ENCODE data around the gene SGSH. TPM values are rescaled to one million over a fixed set of nuclear protein-coding genes. Genes with fewer than 3 reads are reported as not detected.
"Not testable (repeated sequence)": the region's sequence is repeated elsewhere in the genome, so short reads cannot be mapped to it uniquely, and the experiment has no call there.

SGSH gene
- total and polyA plus RNA-seq, 7 donors: 3.6 to 37.0 (median 12.1) TPM

DNA sequence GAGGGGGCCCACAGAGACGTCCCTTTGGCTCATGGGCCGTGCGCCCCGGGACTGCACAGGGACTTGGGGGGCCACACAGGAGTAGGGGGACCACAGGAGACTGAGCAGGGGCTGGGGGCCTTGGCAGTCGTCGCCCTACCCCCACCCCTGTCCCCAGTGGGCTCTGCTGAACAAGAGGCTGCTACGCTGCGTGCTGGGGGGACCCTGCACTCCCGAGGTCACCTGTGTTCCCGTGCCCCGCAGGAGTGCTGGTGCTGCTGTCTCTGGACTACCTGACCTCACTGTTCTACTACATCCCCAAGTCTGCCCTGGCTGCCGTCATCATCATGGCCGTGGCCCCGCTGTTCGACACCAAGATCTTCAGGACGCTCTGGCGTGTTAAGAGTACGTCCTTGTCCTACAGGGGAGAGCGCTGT is 26.1 kb upstream of the SGSH start:
- peaks cover 17 to 84% (median 26%) of the 10 kb centered on the region in 4 donors for H3K36me3 ChIP-seq
- WGBS, 2 donors: 94 to 96% methylated on average over 19 of the region's 19 CpGs
- no peaks in the 10 kb centered on the region for H3K9me3 ChIP-seq
- no peaks in the 10 kb centered on the region for H3K27me3 ChIP-seq
- H3K4me1 ChIP-seq: no peaks in the 10 kb centered on the region
- no peak overlapping the region for H3K4me3 ChIP-seq
- no peak overlapping the region for H3K27ac ChIP-seq
- no peak for TF ChIP-seq POLR2AphosphoS5 (IDR thresholded peaks at IDR 0.05)
- TF ChIP-seq, protein P1, sequence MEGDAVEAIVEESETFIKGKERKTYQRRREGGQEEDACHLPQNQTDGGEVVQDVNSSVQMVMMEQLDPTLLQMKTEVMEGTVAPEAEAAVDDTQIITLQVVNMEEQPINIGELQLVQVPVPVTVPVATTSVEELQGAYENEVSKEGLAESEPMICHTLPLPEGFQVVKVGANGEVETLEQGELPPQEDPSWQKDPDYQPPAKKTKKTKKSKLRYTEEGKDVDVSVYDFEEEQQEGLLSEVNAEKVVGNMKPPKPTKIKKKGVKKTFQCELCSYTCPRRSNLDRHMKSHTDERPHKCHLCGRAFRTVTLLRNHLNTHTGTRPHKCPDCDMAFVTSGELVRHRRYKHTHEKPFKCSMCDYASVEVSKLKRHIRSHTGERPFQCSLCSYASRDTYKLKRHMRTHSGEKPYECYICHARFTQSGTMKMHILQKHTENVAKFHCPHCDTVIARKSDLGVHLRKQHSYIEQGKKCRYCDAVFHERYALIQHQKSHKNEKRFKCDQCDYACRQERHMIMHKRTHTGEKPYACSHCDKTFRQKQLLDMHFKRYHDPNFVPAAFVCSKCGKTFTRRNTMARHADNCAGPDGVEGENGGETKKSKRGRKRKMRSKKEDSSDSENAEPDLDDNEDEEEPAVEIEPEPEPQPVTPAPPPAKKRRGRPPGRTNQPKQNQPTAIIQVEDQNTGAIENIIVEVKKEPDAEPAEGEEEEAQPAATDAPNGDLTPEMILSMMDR (IDR thresholded peaks at IDR 0.05): no peak
- no peak for TF ChIP-seq EP300 (IDR thresholded peaks at IDR 0.05)
- no peak for TF ChIP-seq POLR2A (IDR thresholded peaks at IDR 0.05)
- intact Hi-C loops (cut with DNase I): no loop called here
- DNase-seq: no peak

DNA sequence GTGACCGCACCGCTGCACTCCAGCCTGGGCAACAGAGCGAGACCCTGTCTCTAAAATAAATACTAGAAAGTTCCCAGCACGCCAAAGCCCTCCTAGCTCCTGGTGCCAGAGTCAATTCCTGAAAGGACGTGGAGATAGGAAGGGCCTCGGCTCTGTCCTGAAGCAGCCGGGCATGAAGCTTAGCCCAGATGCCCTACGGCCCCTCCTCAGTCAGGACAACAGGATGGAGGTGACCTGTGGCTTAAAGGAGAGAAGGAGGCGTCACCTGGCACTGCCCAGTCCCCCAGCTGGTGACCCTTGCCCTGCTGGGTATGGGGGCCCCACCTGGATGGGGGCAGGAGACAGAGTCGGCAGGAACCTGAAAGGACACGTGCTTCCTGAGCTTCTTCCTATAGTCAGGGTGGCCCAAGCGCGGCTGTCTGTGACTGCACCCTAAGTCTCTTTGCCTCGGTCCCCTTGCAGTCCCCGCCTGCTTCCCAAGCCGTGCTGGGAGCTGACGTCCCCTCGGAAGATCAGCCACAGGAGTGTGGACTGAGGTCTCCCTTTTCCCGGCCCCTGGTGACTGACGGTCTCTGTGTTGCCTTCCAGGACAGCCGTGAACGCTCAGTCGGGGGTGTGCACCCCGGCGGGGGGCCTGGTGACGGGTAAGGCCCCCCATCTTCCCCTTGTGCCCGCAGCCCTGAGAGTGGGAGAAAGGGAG is 25.6 kb upstream of the SGSH start:
- Histone ChIP-seq H3K27ac (no peak overlapping the region), H3K4me1 (no peaks in the 10 kb centered on the region), H3K4me3 (no peak overlapping the region), H3K27me3 (no peaks in the 10 kb centered on the region), H3K9me3 (no peaks in the 10 kb centered on the region), H3K36me3 (peaks cover 17 to 90% (median 25%) of the 10 kb centered on the region in 4 donors)
- WGBS, 2 donors: 92 to 94% methylated on average over 27 of the region's 27 CpGs
- no peak for TF ChIP-seq POLR2A (IDR thresholded peaks at IDR 0.05)
- TF ChIP-seq, protein P1 (IDR thresholded peaks at IDR 0.05): no peak
- intact Hi-C loops (cut with DNase I): no loop called here
- DNase-seq: no peak

DNA sequence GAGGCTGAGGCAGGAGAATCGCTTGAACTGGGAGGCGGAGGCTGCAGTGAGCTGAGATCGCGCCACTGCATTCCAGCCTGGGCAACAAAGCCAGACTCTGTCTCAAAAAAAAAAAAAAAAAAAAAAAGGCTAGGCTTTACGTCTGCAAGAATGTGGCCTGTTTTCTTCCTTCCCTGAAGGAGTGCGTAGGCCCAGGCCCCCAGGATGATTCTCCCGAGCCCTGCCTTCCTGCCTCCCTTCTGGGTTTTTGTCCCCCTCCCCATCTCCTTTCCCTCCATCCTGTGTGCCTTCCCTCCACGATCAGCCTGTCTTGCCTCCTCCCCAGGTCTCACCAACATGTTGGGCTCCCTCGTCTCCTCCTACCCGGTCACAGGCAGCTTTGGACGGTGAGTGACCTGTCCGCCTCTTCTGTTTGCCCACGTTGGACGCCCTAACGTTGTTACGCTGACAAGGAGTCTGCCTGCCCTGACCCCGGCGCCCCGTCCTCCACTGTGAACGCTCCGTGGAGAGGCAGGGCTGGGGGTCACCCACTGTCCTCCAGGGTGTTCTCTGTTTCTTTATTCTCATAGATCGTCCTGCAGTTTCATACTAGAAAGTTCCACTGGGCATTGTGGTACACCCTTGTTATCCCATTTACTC is 24.9 kb upstream of the SGSH start:
- DNase-seq: no peak
- TF ChIP-seq, protein P1 (IDR thresholded peaks at IDR 0.05): no peak
- no peak for TF ChIP-seq EP300 (IDR thresholded peaks at IDR 0.05)
- TF ChIP-seq POLR2AphosphoS5 (IDR thresholded peaks at IDR 0.05): no peak
- TF ChIP-seq POLR2A (IDR thresholded peaks at IDR 0.05): no peak
- H3K27ac ChIP-seq: no peak overlapping the region
- no peaks in the 10 kb centered on the region for H3K9me3 ChIP-seq
- no peaks in the 10 kb centered on the region for H3K27me3 ChIP-seq
- intact Hi-C loops (cut with DNase I): no loop called here
- peaks cover 17 to 92% (median 25%) of the 10 kb centered on the region in 4 donors for H3K36me3 ChIP-seq
- no peaks in the 10 kb centered on the region for H3K4me1 ChIP-seq
- H3K4me3 ChIP-seq: no peak overlapping the region
- 92% methylated on average over 22 of the region's 22 CpGs for WGBS, 2 donors

- DNase-seq; H3K27ac ChIP-seq; H3K9me3 ChIP-seq; intact Hi-C loops (cut with DNase I); H3K27me3 ChIP-seq; H3K4me1 ChIP-seq; H3K4me3 ChIP-seq: not testable (repeated sequence)
- WGBS, 2 donors: 94 to 95% methylated on average over 6 of the region's 6 CpGs
- peaks cover 17 to 92% (median 25%) of the 10 kb centered on the region in 4 donors for H3K36me3 ChIP-seq
These were observed 24.3 kb upstream of the SGSH start for GRCh38 chr17:80244448-80244847.

DNA sequence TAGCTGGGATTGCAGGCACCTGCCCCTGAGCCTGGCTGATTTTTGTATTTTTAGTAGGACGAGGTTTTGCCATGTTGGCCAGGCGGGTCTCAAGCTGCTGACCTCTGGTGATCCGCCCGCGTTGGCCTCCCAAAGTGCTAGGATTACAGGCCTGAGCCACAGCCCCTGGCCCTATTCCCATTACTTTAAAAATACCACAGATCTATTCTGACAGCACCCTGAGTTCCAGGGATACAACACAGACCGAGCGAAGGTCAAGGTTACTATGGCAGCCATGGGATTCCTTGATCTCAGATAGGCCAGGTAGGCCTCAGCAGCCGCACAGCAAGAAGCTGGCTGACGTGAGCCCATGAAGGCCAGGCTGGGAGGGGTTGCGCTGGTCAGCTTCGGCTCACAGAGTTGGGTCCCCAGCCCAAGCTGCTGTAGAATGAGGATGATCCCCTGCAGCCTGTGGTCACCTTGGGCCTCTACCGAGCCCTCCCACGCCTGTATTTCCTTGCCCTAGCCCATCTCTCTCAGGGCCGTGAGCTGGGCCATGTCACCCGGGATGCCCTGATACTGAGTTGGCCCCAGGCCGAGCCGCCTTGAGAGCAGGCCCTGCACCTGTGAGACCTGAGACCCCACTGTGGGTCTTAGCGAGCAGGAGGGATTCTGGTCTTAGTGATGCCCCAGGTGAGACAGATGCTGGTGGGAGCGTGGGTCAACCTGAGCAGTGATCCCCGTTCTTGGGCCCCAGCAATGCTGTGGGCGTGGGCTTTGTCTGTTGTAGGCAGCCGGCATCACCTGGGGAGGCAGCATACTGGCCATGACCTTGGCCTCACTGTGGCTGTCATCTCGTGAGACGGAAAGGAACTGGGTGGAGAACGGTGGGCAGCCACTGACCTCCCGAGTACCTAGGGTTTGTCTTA is 23.6 kb upstream of the SGSH start:
- Histone ChIP-seq H3K9me3 (no peaks in the 10 kb centered on the region), H3K27me3 (no peaks in the 10 kb centered on the region), H3K4me1 (no peaks in the 10 kb centered on the region), H3K4me3 (no peak overlapping the region), H3K27ac (no peak overlapping the region), H3K36me3 (peaks cover 17 to 86% (median 25%) of the 10 kb centered on the region in 4 donors)
- intact Hi-C loops (cut with DNase I): no loop called here
- DNase-seq: no peak
- TF ChIP-seq, protein P1 (IDR thresholded peaks at IDR 0.05): no peak
- no peak for TF ChIP-seq POLR2A (IDR thresholded peaks at IDR 0.05)
- no peak for TF ChIP-seq POLR2AphosphoS5 (IDR thresholded peaks at IDR 0.05)
- no peak for TF ChIP-seq EP300 (IDR thresholded peaks at IDR 0.05)
- WGBS, 2 donors: 95% methylated on average over 26 of the region's 26 CpGs

All from sigmoid colon (tissue), 7 donors.